HG03135 (cell line): ENCODE results near the gene DEPDC5.
"Not testable (repeated sequence)": the region's sequence is repeated elsewhere in the genome, so short reads cannot be mapped to it uniquely, and the experiment has no call there.

ENCODE experiments used
- ATAC-seq: cut with Tn5 transposase; IDR thresholded peaks from one replicate; pipeline ENCODE4 v1.9.1; 2021; ENCODE audit warnings: mild to moderate bottlenecking, moderate library complexity; ENCODE audit not compliant: unreplicated experiment

The DEPDC5 gene

DNA sequence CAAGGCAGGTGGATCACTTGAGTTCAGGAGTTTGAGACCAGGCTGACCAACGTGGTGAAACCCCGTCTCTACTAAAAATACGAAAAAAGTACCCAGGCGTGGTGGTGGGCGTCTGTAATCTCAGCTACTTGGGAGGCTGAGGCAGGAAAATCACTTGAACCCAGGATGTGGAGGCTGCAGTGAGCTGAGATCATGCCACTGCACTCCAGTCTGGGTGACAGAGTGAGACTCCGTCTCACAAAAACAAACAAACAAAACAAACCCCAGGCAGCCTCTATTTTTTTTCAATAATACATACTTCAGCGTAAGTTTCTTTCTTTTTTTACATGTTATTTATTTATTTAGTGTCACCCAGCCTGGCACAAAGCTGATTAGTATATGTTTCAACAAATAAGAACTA, 60.1 kb downstream of the DEPDC5 start:
- ATAC-seq: not testable (repeated sequence)

DNA sequence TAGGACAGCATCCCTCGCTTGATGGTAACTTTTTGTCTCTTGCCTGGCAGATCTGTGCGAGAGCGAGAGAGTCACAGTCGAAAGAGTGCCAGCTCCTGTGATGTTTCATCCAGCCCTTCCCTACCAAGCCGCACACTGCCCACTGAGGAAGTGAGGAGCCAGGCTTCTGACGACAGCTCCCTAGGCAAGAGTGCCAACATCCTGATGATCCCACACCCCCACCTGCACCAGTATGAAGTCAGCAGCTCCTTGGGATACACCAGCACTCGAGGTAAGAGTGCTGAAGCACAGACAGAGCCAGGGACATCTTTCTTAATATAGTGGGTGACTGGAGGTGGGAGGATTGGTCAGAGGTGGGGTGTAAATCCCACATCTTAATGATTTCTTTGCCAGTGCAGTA, 61.1 kb downstream of the DEPDC5 start:
- ATAC-seq: no peak

DNA sequence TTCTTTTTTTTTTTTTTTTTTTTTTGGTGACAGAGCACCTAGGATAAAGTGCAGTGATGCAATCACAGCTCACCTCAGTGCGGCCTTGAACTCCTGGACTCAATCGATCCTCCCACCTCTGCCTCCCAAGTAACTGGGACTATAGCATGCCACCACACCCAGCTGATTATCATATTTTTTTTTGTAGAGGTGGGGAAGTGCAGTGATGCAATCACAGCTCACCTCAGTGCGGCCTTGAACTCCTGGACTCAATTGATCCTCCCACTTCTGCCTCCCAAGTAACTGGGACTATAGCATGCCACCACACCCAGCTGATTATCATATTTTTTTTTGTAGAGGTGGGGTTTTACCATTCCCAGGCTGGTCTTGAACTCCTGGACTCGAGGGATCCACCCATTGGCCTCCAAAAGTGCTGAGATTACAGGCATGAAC, 61.6 kb downstream of the DEPDC5 start:
- not testable (repeated sequence) for ATAC-seq

DNA sequence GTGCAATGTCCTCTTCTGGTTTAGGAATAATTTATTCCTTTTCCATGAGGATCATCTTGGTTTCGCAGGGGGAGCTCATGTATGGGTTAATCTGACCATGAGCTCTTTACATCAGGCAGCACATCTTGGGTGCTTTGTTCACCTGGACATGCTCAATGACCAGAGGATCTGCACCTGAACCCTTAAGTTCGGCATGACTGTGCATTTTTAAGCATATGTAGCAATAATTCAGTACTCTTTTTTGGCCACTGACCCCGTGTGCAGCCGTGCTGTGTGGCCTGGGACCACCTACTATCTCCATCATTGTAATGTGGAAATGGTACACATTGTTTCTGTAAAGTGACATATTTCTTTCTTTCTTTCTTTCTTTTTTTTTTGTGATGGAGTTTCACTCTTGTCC, 62.9 kb downstream of the DEPDC5 start:
- ATAC-seq: no peak

DNA sequence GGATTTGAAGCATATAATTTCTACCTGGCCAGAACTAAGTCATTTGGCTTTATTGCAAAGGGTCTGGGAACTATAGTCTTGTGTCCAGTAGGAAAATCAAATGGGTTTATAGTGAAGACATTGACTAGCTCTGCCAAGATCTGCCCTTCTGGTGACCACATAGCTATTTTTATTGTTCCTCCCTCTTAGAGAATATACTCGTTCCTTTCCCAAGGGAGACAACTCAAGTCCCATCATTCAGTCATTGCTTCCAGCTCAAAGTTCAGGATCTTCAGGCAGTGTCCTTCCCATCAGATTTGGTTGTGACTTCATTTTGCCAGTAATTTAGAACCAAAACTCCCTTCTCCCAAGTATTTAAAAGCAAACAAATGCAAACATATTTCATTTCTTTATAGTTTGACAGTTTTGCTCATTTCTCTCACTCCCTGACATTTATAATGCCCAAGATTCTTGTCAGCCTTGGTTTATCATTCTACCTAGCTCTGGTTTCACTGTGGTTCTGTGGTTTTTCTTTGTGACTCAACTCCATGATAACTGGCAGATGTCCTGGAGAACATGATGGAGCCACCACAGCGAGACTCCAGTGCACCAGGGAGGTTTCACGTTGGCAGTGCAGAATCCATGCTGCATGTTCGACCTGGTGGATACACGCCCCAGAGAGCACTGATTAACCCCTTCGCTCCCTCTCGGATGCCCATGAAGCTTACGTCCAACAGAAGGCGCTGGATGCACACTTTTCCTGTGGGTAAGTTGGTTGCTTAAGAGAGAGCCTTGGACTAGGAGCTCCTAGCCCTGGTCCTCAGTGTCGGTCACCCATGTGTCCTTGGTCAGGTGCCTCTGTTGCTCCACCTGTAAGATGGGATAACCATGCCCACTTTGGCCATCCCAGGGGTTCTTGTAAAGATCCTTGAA, 64.9 kb downstream of the DEPDC5 start:
- ATAC-seq: no peak

DNA sequence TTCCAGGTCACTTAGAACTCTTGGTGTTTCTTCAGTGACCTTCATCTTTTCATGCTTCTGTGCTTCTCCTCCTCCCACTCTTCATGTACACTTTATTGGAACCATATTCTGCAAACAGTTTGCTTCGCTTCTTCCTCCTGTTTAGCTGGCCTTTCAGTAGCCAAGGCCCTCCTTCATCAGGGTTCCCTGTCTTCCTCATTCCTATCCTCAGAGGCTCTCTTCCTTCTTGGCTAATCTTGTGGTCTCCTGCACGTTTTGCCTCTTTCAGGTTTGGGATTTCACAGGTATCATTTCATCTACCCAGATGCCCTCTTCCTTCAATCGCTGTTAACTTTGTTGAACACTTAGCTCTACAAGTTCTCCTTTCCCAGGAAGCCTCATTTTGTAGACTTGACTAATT, 66.8 kb downstream of the DEPDC5 start:
- ATAC-seq: no peak

DNA sequence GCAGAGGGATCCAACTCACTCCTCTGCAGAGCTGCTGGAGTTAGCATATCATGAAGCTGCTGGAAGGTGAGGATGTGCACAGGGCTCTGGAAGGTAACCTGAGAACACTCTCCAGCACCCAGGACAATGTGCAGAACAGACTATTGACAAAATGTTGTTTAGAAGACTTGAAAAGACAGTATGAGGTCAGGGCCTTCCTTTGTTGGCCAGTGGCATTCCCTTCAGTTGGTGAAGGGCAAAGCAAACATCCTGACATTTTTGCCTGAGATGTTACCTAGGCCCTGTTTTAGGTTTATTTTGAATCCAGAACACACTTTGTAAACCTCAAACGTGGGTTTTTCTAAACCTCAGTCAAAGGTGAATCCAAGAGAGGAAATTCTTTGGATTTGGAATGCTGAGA, 67.8 kb downstream of the DEPDC5 start:
- no peak for ATAC-seq

DNA sequence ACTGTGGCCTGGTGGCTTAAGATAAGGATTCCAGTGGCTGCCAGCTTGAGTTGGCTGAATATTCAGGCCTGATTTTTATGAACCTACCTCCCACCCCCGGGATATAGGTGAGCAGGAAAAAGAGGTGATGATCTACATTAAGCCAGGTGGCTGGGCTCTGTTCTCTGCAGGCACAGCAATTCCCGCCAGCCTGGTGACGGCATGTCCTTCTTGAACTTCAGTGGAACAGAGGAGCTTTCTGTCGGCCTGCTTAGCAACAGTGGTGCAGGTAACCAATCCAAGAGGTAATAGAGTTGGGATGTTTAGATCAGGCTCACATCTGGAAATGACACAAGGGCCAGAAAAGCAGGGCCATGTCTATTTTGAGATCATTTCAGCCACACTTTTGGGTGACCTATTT, 68.7 kb downstream of the DEPDC5 start:
- no peak for ATAC-seq

DNA sequence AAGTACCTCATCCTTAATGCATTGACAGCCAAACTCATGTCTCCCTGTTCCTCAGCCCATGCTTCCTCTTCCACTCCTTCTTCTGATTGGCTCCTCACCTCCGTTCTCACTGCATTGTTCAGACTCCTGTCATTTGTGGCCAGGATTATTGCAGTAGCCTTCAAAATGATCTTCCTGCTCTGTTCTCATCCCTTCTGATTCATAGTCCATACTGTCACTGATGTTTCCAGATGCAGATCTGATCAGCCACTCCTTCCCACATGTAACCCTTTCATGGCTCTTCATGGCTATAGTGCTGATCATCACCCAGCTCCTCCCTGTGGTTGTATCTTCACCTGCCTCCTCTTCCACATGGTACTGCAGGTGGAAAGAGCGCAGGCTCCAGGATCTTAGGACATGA, 71.7 kb downstream of the DEPDC5 start:
- no peak for ATAC-seq

DNA sequence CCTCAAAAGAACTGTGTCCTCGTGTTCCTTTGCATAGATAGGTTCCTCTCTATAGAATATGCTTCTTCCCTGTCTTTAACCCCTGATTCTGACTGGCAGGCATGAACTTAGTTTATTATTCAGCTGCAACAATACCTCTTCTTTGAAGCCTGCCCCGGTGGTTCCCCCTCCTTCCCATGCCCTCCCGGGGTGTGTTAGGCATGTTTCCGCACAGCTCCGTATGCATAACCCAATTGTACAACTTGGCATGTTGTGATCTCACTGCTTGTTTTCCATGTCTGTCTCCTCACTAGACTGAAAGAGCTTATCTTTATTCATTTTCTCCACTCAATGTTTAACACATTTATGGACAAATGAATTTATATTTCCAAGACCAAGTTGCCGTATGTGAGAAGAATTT, 72.6 kb downstream of the DEPDC5 start:
- no peak for ATAC-seq

DNA sequence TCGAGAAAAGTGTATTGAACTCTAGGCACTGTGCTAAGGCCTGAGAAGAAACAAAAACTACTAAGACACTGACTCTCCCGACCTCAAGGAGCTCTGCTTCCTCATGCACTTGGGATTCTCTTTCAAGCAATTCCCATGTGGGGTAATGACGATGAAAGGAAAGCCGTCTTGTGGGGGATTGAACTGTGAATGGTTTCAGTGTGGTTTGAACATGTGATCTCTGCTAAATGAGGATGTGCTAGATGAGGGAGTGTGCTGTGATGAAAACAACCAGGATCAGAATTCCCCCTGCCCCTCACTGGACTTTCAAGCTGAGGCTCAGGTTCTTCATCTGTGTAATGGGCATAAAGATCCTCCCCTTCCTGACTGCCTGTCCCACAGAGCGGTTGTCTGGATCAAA, 74.9 kb downstream of the DEPDC5 start:
- ATAC-seq: no peak

DNA sequence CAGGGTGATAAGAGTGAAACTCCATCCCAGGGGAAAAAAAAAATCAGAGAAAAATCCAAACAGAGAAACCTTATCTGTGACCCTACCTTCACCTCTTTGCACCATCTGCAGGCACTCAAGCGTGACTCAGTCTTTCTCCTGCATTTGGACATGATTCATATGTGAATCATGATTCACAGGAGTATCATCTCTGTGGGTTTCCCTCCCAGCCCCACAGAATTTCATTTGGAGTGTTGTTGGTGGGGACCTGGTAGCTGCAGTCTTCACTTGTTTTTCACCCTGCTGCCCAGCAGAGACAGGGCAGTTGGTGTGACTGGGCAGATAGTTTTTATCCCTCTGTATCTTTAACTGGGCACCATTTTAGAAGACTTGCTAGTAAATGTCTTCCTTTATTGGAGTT, 75.7 kb downstream of the DEPDC5 start:
- no peak for ATAC-seq

DNA sequence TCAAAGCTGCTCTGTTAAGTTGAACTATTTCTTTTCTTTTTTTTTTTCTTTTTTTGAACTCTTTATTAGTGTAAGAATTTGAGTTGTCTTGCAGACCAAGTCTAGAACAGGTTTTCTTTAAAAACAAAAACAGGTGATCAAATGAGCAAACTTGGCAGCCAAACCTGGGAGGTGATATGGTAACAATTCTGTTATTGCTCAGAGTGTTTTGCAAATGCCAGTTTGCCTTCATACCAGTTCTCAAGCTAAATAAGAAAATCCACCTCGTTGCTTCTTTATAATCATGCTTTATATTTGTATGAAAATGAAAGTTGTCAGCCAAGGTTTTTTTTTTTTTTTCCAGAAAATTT, 76.9 kb downstream of the DEPDC5 start:
- ATAC-seq: no peak

DNA sequence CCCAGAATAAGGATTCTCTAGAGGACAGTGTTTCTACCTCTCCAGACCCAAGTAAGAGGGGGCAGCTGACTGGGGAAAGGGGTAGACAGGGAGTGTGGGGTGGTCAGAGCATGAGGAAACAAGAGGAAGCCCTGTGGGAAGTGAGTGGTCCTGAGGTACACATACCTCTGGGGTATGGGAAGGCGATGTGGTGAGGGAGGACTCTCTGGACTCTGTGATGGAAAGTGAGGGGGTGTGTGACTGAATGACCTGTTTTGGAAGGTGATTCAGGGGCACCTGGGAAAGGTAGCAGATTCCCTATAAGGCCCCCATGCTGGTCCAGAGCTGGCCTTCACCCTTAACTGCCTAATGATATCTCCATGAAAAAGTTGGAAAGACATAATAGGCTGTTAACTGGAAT, 80.1 kb downstream of the DEPDC5 start:
- no peak for ATAC-seq

DNA sequence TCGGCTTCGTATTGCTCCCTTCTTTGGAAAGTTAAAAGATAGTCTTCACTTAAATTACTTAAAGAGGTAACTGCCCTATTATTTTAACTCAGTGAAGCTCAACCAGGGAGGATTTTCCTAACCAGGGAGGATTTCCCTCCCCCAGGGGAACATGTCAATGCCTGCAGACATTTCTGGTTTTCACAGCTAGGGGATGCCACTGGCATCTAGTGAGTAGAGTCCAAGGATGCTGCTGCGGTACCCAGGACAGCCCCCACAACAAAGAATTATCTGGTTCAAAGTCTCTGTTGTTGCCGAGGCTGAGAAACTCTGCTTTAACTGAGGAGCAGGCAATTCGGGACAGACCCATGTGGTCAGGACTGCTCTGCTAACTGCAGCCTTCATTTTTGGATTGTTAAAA, 82.2 kb downstream of the DEPDC5 start:
- no peak for ATAC-seq

DNA sequence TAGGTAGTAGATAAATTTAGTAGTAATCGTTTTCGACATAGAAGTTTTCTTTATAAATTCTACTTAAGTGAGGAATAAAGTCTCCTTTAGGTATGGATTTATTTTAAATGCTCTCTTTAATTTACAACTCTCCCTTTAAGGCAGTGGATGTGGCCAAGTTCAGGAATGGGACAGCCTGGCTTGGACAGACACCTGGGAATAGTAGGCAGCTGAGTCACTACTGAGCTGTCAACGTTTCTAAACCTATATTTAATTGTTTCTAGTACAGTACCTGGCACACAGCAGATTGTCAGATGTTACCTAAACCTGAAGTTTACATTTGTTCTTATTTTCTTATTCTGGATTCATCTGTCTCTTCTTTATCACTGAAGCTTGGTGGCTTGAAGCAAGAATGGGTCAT, 85.1 kb downstream of the DEPDC5 start:
- ATAC-seq: no peak

DNA sequence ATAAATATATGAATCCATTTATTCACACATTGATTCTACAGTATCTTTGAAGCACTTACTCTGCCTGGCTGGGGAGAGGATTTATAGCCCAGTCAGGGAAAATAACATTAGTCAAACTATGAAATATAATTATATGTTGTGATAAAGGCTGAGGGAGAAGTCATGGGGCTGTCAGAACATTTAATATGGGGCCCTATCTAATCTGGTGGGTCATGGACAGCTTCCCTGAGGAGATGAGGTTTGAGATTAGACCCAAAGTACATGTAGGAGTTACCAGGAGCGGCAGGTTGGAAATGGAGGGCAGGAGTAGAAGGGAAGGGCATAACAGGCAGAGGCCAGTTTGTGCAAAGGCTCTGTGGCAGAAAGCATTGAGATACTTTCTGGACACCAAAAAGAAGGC, 86.2 kb downstream of the DEPDC5 start:
- ATAC-seq: no peak

DNA sequence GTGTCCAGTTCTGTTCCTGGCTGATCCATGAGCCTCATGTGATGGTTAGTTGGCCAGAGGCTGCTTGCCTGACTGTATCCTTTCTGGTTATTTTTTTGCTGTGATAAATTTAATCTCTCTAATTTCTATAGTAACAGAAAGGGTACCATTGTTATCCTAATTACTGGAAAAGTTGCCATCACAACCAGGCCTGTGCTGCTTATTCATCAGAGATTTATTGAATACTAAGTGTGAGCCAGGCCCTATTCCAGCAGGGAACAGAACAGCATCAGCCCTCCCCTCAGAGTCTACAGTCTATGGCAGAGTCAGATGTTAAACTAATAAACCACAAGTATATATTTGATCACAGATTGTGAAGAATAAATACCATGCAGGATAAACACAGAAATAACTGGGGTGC, 86.8 kb downstream of the DEPDC5 start:
- ATAC-seq: no peak

DNA sequence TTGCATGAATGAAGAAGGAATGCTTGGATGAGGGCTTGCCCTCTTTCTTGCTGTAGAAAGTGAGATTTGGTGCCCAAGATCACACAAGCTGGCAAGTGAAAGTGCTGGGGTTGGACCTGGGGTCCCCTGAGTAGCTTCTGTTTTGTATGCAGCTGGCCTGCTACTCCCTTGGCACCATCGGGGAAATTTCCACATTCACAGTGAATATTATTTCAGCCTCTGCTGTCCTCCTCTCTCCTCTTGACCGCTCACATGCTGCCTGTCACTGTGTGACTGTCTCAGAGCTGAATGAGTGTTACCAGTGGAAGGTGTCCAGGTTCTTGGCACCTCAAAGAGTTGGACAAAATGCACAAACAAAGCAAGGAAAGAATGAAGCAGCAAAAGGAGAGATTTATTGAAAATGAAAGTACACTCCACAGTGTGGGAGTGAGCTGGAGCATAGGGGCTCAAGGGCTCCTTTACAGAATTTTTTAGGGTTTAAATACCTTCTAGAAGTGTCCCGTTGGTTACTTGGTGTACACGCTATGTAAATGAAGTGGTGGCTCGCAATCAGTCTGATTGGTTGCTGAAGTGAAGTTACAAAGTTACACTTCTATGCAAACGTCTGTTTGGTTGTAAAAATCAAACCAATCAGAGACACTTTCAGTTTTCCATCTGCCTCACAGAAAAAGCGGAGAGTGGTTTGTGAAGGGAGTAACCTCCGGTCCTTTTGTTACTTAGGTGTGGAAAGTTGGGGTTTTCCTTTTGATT, 87.4 kb downstream of the DEPDC5 start:
- ATAC-seq: no peak

DNA sequence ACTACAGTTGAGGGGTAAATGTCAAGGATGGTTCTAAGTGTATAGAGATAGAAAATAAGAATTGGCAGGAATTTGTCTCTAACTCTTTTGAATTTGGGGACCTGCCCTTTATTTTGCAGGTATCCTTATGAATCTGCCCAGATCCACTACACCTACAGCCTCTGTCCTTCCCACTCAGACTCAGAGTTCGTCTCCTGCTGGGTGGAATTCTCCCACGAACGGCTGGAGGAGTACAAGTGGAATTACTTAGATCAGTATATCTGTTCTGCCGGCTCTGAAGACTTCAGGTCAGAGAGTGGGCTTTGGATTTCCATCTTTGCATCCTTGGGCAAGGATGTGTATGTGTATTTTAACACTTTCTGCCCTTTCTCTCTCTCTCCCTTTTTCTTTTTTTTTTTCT, 89.7 kb downstream of the DEPDC5 start:
- ATAC-seq: no peak

DNA sequence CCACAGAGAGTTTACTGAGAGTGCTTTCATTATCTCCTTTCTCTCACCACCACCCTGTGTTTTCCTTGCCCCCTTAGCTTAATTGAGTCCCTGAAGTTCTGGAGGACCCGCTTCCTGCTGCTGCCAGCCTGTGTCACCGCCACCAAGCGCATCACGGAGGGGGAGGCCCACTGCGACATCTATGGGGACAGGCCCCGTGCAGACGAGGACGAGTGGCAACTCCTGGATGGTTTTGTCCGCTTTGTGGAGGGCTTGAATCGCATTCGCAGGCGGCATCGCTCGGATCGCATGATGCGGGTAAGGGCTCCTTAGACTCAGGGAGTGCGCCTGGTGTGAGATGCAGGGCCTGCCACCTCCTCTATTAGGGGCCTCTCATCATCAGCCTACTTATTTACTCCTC, 91.1 kb downstream of the DEPDC5 start:
- no peak for ATAC-seq
